ENCODE measurements around the gene TLR3.
"Not testable (repeated sequence)": the region's sequence is repeated elsewhere in the genome, so short reads cannot be mapped to it uniquely, and the experiment has no call there.

The TLR3 gene

GRCh38 chr4:186050135-186050534 lies 18.8 kb upstream of the TLR3 start:
- not testable (repeated sequence) for DNase-seq

DNA sequence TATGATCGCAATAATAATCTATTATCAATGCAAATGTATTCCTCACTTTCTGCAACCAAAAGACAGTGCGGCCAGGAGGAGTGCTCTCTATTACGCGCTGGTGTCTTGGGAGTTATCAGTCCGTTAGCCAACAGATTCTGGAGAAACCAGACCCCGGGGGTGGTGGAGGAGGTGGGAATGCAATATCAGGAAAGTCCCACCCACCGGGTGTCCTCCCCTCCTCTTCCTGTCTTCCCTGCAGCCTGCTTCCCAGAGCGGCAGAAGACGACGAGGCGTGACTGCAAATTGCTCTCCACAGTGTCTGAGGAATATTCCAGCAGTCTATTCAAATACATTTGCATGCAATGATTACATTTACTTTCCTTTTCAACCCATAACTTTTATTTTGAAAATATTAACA lies 17.9 kb upstream of the TLR3 start:
- no peak for DNase-seq

- DNase-seq = no peak
These were observed 10.5 kb upstream of the TLR3 start for GRCh38 chr4:186058253-186058979.

GRCh38 chr4:186058980-186059316 lies 10.0 kb upstream of the TLR3 start:
- no peak for DNase-seq

GRCh38 chr4:186061921-186062320 lies 7.0 kb upstream of the TLR3 start:
- no peak for DNase-seq

DNA sequence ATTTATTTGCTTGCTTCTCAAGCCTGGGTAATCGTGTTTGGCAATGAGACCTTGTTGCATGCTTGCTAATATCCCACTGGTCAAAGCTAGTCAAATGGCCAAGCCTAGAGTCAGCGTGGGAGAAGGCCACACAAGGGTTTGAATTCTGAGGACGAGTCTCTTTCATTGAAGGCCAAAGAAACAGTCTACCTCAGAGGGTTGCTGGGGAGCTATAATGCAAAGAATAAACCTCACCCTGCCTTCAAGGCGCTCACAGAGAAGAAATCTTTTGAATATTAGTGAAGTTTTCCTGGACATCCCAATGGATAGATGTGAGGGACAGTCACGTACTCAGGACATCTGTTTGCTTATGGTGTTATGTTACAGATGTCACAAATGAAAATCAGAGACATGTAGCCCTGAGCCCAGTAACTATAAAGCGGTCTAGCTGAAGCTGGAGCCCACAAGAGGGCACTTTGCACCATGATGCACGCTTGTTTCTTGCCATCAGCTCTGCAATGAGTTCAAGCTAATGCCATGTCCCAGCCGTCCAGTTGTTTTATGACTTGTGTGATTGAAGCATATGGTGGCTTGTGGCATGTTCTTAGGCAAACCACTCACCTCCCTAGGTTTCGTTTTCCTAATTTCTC lies 1.1 kb upstream of the TLR3 start:
- DNase-seq = peak; percentile 66

DNA sequence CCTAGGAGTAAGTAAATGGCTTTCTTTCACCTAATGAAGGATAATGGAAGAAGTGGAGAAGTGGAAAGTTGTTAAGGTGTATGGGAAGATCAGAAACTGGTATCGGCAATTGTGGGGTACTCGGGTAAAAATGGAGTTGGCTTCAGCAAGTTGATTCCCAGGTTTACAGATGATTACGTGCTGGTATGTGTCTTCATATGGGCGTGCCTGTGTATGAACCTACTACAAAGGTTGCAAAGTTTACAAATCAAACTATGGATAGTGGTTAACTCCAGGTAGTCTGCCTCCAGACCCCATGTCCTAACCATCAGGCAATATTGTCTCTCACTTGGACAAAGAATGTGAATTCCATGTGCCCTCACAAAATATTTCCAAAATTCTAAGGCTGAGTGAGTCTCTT lies 773 bp downstream of the TLR3 start:
- DNase-seq = no peak

- DNase-seq = no peak
These were observed 3.6 kb downstream of the TLR3 start for GRCh38 chr4:186072516-186072915.

GRCh38 chr4:186074189-186074588 lies 5.2 kb downstream of the TLR3 start:
- DNase-seq = no peak

- DNase-seq = peak; percentile 1
These were observed 10.2 kb downstream of the TLR3 start for GRCh38 chr4:186078981-186079638.

GRCh38 chr4:186079694-186080093 lies 10.7 kb downstream of the TLR3 start:
- DNase-seq = no peak

DNA sequence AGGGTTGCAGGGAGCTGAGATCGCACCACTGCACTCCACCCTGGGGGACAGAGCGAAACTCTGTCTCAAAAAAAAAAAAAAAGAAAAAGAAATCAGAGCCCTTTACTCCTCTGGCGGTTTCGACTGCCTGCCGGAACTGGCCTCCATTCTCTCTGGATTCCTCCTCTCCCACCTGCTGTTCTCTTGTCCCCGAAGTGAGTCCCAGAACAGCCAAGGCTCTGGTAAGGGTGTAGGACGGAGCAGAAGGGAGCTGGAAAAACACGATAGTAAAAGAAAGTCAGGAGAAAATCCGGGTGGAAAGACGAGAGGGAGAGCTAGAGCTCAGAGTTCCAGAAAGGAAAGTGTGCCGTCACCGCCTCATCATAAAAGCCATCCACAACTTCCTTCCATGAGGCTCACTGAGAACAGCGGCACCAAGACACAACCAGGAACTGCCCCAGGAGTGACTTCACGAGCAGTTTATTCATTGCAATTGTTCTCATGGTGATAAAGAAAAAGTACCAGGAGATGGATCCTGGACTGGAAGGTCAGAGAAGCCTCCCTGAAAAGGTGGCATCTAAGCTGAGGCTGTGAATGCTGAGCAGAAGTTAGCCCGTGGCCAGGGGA lies 12.3 kb downstream of the TLR3 start:
- peak; percentile 8 for DNase-seq

- DNase-seq = no peak
These were observed 13.3 kb downstream of the TLR3 start for GRCh38 chr4:186082221-186082620.

DNA sequence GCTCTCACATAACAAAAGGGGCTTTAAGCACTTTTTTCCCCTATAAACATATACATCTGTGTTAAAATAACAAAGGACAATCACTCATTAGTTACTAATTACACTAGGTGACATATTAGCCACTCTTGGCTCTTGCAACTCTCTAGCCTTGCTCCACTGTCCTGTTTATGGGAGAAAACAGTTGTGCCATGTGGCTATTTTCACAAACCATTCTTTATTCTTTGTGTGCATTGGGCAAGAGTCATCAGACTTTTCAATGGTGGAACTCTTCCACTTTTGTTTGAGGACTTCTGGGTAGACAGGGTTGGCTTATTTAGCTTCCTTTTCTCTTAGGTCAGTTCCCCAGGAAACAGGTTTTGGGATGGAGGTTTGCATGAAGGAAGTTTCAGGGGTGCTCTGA lies 19.6 kb downstream of the TLR3 start:
- no peak for DNase-seq

GRCh38 chr4:186092296-186092695 lies 23.3 kb downstream of the TLR3 start:
- no peak for DNase-seq

GRCh38 chr4:186095406-186095805 lies 26.4 kb downstream of the TLR3 start:
- DNase-seq = no peak

DNA sequence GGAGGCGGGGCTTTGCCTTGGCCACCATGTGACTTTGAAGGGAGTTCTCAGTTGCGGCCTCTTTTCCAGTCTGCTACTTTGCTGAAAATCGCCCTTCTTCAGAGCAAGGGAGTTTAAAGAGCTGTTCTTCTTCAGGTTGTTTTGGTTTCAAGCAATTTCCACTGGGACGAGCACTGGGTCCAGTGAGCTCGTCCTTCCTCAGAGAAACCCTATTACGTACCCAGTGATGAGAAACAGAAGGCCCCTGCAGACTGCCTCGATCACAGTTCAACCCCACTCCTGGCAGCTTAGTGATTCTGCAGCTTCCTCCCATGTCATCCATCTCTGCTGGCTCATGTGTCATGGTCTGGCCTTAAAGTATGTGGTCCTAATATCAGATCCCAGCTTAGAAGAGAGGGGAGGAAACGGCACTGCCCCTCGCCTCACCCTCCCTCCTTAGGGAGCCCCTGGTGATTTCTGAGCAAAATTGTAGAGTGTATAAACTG lies 27.8 kb downstream of the TLR3 start:
- DNase-seq = no peak

DNA sequence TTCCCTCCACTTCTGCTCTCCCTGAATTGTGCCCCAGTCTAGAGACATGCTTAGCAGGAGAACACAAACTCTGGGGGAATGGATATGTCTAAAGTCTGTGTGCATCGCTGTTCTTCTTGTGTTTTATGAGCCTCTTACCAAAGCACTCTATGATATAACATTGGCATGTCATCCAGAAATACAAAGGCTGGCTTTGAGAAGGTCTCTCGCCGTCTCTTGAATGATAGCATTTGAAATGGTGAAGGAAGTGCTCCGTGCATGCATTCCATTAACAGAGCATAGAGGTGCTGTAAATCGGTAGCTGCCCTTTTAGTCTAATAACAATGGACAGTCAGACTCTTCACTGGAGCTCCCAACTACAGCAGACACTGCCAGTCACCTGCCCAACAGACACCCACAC lies 28.4 kb downstream of the TLR3 start:
- no peak for DNase-seq

DNA sequence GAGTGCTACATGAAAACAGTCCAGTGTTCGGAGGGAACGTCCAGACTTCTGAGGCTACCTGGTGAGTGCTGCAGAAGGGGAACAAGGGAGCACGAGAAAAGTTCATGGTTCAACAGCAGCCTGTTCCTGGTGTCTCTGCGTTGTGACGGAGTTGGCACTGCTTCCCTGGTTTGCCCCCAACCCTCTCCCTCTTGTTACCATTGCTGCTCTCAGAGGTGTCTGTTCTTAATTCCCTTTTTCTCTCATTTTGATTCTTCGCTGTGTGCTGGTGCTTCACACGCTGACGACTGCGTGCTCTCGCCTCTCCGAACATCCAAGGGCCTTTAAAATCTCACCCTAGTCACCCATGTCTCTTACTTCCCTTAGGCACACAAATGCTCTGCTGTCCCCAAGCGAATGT lies 34.0 kb downstream of the TLR3 start:
- DNase-seq = no peak

- DNase-seq = no peak
These were observed 35.3 kb downstream of the TLR3 start, which contains the start of gene FAM149A for GRCh38 chr4:186104114-186104889. Gene FAM149A, plus strand, starts transcription at chr4:186104704.

GRCh38 chr4:186104890-186105646 lies 36.1 kb downstream of the TLR3 start:
- no peak for DNase-seq
